ENCODE measurements around the gene EFHD1.
"Not testable (repeated sequence)": the region's sequence is repeated elsewhere in the genome, so short reads cannot be mapped to it uniquely, and the experiment has no call there.

The EFHD1 gene

GRCh38 chr2:232622563-232622962, 10.8 kb upstream of the EFHD1 start:
- DNase-seq: no peak

GRCh38 chr2:232623768-232624765, 9.3 kb upstream of the EFHD1 start:
- no peak for DNase-seq

- no peak for DNase-seq
Measured at GRCh38 chr2:232626584-232626983, 6.8 kb upstream of the EFHD1 start.

- DNase-seq: no peak
Measured at GRCh38 chr2:232628466-232629128, 4.8 kb upstream of the EFHD1 start.

- DNase-seq: no peak
Measured at GRCh38 chr2:232629129-232629475, 4.3 kb upstream of the EFHD1 start.

- no peak for DNase-seq
Measured at GRCh38 chr2:232632229-232632903, 1.0 kb upstream of the EFHD1 start.

- DNase-seq: no peak
Measured at GRCh38 chr2:232632904-232633412, 446 bp upstream of the EFHD1 start.

GRCh38 chr2:232634206-232635150, 1.1 kb downstream of the EFHD1 start:
- DNase-seq: no peak

GRCh38 chr2:232635376-232635775, 2.0 kb downstream of the EFHD1 start:
- DNase-seq: not testable (repeated sequence)

GRCh38 chr2:232635820-232636219, 2.4 kb downstream of the EFHD1 start:
- DNase-seq: no peak

GRCh38 chr2:232636788-232637420, 3.5 kb downstream of the EFHD1 start:
- DNase-seq: no peak

- DNase-seq: no peak
Measured at GRCh38 chr2:232637866-232638583, 4.6 kb downstream of the EFHD1 start.

- no peak for DNase-seq
Measured at GRCh38 chr2:232641153-232641848, 7.9 kb downstream of the EFHD1 start.

- no peak for DNase-seq
Measured at GRCh38 chr2:232643147-232643425, 9.7 kb downstream of the EFHD1 start.

GRCh38 chr2:232643813-232644347, 10.5 kb downstream of the EFHD1 start:
- no peak for DNase-seq

- DNase-seq: no peak
Measured at GRCh38 chr2:232645061-232645460, 11.7 kb downstream of the EFHD1 start.

GRCh38 chr2:232646726-232647125, 13.3 kb downstream of the EFHD1 start:
- no peak for DNase-seq

- no peak for DNase-seq
Measured at GRCh38 chr2:232647261-232647660, 13.9 kb downstream of the EFHD1 start.

- no peak for DNase-seq
Measured at GRCh38 chr2:232649033-232649432, 15.6 kb downstream of the EFHD1 start.

- no peak for DNase-seq
Measured at GRCh38 chr2:232652505-232652851, 19.1 kb downstream of the EFHD1 start.

Data from NCI-H1048 (cell line).